Measurements from ENCODE around the gene KCNJ12.
"Not testable (repeated sequence)": the region's sequence is repeated elsewhere in the genome, so short reads cannot be mapped to it uniquely, and the experiment has no call there.

Gene KCNJ12

DNA sequence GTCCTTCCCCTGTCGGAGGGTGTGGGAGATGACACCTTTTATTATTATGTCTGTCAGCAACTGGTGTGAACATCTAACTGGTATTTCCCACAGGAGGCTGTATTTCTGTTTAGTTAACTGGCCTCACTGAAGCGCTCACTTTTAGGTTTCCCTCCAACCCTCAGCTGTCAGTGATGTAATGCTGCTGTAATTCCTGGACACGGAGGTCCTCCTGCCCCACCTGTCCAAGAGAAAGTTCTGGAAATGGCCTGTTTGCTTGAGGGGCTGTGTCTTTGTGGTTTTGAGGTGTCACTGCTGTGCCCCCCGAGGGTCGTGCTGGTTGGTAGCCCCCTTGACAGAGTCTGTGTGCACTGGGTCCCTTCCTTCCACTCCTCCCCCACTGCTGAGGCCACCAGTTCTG, 11.5 kb downstream of the KCNJ12 start:
- no peak for DNase-seq (ENCODE audit: low spot score)

DNA sequence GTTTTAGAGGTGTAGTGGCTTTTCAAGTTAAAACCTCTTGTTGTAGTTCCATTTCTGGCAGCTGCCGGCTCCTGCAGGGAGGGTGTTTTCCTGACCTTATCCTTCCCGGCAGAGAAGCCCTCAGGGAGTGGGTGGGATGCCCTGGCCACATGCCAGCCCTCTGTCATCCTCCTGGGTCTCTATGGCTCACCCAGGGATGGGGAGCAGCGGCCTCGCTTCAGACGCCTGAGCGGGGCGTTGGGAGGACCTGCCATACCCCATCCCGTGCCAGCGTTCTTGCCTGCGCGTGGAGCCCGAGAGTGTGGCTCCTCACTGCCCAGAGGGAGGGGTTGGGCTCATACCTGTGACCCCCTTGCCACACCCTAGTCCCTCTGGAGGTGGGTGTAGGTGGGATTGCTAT, 11.9 kb downstream of the KCNJ12 start:
- no peak for DNase-seq (ENCODE audit: low spot score)

DNA sequence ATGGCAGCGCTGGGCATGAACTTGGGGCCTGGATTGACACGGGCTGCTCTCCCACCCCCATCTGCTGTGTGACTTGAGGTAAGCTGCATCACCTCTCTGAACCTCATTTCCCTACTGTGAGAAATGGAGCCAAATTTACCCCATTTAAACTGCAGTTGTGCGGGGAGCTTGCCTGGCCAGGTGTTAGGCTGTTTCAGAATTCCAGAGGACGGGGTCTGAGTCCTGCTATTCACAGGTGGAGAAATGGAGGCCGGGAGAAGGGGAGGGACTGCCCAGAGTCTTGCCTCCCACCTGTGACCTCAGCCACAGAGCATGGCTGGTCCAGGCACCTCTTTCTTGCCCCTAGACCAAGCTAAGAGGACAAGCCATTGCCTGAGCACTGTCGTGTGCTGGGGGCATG, 12.8 kb downstream of the KCNJ12 start:
- DNase-seq (ENCODE audit: low spot score): no peak

DNA sequence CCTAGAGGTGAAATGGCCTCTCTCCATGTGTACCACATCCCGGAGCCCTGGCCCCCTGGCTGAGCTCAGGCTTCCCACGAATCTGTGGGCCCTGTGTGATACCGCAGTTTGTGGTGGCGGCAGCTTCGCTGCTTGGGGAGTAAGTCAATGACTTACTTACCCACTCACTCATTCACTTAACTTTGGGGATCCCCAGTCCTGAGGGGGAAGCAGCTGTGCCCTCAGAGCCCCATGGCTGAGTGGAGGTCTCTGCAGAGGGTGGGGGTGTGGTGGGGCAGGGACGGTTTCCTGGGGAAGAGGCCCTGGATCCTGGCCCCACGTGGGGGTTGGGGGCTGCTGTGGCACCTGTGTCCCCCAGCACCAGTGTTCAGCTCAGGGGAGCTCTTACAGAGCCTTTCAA, 13.2 kb downstream of the KCNJ12 start:
- DNase-seq (ENCODE audit: low spot score): no peak

DNA sequence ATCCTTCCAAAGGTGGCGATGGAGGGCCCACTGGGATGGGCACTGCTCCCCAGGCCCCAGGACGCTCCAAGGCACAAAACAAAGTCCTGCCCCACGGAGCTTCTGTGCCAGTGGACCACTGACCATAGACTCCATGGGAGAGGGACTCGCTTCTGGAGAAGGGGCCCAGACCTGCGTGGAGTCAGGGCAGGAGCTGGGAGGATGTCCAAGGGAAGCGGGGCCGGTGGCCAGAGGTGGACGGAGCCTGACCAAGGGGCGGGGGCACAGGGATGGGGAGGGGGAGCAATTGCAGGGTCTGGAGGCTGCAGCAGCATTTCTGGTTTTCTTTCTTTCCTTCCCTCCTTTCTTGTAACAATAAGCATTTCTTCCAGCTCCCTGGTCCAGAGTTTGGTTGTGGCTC, 14.1 kb downstream of the KCNJ12 start:
- DNase-seq (ENCODE audit: low spot score): no peak

DNA sequence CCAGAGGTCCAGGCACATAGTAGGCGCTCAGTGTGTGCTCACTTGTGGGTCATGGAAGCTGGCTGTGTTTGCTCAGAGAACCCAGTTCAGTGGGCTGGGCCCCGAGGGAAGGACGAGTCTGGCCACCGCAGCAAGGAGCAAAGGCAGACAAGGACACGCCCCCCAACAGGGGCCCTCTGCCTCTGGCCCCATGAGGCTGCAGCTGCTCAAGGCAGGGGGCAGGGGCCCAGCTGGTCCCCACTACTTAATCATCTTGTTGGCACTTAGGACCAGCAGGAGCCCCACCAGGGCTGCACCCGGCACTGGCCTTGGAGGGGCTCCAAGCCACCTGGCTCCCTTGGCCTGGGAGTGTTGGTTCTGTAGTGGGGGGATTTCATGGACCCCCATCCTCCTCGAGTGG, 16.1 kb downstream of the KCNJ12 start:
- DNase-seq (ENCODE audit: low spot score): no peak

DNA sequence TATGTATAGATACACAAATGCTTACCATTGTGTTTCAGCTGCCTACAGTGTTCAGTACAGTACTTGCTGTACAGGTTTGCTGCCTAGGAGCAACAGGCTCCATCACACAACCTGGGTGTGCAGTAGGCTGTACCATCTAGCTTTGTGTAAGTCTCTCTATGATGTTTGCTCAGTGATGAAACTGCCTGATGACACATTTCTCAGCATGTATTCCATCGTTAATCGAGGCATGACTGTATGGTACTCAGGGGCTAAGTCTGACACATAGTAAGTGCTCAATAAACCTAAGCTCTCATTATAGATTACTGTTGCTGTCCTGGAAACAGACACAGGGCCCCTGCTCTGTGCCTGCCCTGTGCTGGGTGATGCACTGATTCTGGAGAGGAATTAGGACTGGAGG, 18.1 kb downstream of the KCNJ12 start:
- DNase-seq (ENCODE audit: low spot score): no peak

DNA sequence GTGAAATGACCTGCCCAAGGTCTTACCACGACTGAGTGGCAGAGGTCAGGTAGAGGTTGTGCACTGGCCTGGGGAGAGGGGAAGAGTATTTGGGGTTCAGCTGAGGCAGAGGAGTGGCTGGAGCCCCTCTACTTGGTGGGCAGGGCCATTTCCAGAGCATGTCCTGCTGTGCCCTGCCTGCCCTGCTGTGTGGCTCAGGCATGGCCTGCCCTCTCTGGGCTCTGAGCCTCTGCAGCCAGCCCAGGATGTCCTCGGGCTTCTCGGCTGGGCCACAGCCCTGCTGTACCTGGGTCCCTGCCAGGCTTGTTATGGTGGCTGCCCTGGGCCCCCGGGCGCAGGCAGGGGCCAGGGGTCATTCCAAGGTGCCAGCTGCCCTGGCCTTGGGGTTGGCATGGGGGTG, 19.6 kb downstream of the KCNJ12 start:
- DNase-seq (ENCODE audit: low spot score): no peak

DNA sequence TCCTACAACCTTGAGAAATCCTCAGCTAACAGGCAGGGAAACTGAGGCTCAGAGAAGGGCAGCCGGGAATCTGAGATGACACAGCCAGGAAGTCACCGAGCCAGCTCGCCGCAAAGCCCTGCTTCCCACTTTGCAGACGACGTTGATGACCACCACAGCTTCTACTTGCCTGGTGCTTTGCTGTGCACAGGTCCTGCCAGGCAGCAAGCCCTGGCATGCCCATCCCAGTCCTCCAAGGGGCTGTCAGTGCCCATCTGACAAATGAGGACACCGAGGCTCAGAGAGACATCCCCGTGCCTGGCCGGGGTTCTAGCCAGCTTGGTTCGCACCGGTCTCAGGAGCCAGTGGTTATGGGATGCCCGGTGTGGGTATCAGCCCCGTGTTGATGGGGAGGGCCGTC, 20.1 kb downstream of the KCNJ12 start:
- DNase-seq (ENCODE audit: low spot score): no peak

DNA sequence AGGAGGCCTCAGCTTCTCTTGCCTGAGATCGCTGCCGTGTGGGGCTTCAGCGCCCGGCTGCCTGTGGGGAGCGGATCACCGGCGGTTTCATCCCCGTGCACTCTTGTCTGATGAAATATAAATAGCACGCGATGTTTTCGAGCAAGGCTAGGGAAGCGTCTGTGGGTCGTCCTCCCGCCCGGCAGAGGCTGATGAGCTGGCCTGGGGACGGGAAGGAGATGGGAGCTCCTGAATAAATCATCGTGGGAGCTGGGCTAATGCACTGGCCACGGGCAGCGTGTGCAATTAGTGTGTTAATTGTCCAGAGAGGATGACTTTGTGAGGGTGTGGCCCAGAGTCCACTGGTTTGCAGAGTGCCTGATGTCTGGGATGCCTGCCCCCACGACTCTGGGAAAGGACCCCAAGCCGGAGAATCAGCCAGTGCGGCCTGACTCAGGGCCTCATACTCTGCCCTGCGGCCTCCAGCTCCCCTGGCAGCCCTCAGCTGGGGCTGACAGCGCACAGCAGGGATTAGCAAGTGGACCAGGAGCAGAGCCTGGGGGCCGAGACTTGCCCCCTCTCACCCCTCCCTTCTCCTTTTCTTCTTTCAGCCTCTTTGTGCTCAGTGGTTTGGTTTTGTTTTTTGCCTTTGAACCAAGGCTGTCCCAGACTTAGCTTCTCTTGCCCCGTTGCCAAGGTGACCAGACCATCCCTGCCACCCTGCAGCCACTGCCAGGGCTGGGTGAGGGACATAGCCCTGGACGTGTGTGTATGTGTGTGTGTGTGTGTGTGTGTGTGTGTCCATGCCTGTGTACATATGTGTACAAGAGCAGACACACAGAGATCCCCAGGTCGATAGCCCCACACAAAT, 21.4 kb downstream of the KCNJ12 start:
- DNase-seq (ENCODE audit: low spot score): no peak

DNA sequence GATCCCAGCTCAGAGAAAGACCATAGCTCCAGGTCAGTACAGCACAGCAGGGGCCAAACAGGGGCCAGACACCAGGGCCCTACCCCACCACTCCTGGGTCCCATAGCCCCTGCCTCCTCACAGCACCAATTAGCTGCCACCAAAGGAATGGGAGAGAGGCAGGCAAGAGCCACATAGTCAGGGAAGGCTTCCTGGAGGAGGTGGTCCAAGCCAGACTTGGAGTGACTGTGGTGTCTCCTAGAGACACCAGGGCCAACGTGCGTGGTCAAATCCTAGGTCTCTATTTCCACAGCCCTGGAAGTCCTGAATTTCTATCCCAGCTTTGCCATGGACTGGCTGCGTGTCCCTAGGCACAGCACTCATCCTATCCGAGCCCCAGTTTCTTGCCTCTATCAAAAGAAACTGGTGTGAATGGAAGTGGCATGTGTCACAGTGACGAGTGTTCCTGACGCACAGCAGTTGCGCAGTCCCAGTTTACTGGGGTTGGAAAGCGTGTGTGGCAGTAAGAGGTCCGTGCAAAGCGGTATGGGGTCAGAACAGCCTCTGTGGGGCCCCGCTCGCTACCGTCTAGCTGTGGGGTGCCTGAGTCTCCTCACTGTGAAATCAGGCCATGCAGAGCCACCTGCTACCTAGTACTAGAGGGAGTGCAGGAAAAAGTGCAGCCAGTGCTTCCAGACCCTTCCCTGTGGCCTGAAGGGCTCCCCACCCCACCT, 23.5 kb downstream of the KCNJ12 start:
- no peak for DNase-seq (ENCODE audit: low spot score)

DNA sequence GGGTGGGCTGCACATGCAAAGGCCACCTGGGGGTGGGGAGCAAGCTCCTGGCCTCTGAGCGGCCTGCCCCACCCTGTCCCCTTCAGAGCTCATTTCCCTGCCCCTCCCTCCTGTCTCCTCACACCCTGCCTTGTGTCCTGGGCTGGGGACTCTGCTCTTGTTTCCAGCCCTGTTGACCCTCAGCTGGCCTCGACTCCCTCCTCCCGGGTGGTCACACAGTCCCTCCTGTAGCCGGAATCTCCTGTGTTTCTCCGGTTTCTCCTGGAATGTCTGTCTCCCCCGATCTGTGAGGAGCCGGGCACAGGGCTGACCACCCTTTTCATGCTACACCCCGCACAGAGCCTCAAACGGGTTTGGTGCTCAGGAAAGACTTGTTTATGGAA, 24.0 kb downstream of the KCNJ12 start:
- DNase-seq (ENCODE audit: low spot score): not testable (repeated sequence)

DNA sequence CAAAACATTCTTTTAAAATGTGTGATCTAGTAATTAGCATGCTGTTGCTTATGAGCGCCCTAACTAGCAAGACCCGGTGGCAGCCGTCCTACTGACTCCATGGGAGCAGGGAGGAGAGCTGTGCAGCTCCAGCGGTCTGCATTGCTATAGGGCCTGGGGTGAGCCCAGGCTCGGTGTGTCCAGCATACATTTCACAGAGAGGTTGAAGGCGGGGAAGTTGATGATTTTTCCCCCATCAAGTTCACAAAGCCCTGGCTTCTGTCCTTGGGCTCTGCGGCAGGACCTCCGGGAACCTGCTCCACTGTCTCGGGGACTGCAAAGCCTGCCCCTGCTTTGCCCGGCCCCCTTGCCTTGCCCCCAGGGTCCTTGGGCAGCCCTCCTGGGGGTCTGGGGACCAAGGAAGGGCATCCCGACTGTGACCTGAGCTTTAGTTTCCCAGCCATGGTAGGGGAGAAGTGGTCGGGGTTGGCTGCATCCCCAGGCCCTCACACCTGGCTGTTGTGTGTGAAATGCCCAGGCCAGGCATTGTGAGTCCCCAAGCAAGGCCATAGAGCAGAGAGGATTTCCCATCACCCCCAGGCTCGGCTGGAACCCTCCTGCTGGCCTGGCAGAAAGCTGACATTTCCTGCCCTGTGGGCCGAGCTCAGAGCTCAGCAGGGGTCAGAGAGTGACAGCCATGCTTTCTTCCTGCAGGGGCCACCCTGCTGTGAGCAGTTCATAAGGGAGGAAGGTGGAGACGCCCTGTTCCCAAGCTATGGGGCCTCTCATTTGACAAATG, 24.8 kb downstream of the KCNJ12 start:
- DNase-seq (ENCODE audit: low spot score): no peak

DNA sequence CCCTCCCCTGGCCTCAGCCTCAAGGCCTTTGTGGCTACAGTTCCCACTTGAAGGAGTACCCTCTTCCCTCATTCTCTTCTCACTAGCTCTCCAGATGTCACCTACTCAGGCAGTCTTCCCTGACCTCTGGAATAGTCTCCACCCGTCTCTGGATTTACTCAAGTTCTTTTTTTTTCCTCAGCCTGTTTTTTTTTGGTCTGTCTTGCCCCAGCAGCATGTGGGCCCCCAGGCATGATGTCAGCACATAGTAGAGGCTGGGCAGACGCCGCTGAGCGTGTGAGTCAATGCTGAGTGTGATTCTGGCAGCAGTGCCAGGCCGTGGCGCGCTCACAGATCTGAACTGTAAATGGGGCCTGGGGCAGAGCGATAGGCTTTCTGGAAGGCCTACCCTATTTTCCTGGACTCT, 26.0 kb downstream of the KCNJ12 start:
- DNase-seq (ENCODE audit: low spot score): not testable (repeated sequence)

DNA sequence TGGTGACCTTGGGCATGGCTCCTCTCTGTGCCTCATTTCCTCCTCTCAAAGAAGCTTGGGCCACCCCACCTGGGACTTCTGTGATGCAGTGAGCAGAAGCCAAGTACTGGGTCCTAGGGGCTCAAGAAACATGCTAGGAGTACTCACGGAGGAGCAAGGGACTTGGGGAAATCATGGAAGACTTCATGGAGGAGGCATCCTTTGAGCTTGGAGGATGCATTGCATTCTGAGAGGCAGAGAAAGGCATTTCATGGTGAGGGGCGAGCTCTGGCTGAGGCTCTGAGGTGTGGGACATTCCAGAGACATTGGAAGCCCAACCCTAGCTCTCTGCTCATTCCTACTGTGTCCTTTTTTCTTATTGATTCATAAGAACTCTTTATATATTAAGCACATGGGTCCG, 26.8 kb downstream of the KCNJ12 start:
- DNase-seq (ENCODE audit: low spot score): not testable (repeated sequence)

DNA sequence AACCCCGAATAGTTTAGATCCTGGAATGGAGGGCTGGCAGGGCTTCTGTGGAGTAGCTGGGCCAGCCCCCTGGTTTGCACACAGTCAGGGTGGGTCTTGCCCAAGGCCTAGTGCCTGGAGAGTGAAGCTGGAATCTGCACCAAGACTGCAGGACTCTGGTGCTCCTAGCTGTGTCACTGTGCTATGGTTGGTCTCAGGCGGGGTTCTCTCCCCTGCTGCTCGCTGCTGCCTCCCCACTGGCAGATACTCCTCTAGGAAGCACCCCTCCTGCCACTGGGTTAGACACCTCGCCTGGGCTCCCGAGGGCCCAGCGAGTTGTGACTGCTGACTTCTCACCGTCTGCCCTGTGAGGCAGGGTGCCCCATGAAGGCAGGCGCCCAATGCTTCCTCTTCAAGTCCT, 27.9 kb downstream of the KCNJ12 start:
- not testable (repeated sequence) for DNase-seq (ENCODE audit: low spot score)

DNA sequence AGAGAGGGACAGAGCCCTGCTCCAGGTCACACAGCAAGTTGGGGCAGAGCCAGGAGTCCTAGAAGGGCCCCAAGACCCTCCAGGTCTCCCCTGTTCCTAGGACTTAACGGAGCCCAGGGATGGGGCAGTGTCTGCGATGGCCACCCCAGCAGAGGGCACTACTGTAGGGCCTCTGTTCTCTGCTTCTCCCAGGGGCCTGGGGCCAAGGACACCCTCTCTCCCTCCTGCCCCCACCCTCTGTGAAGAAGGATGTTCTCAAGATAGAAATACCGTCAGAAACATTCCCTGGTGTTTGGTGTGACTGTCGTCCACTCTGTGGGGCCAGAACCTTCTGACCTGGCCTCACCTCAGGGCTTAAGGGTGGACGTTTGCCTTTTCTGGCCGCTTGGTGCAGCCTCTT, 28.4 kb downstream of the KCNJ12 start:
- DNase-seq (ENCODE audit: low spot score): not testable (repeated sequence)

DNA sequence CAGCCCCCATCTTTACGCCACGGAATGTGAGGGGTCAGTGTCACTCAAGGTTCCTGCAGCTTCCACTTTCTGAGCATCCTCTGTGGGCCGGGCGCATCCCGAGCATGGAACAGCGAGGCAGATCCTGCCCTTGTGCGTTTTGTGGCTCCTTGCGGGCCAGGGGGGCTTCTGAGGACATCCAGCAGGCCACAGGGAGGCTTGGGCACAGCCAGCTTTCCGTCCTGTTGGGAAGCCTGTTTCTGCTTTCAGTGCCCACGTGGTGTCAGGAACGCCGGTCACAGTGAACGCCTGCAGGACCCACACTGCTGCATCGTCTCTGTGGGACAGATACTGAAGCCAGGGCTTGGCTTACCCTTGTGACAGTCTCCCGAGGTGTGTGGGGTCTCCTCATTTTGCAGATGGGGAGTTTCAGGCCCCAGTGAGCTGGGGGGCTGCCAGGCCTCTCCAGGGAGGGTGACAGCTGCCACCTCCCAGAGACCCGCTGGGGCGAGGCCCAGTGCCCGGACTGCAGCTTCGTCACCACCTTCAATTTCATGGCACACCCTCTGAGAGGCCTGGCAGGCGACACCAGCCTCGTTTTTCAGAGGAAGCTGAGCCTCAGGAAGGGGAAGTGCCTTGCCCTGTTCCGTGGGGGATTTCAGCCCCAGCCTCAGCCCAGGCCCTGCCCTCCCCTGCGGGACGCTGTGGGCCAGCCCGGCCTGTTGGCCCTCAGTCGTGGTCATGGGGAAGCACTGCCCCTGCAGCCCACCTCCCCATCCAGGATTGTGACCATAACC, 29.0 kb downstream of the KCNJ12 start:
- not testable (repeated sequence) for DNase-seq (ENCODE audit: low spot score)

DNA sequence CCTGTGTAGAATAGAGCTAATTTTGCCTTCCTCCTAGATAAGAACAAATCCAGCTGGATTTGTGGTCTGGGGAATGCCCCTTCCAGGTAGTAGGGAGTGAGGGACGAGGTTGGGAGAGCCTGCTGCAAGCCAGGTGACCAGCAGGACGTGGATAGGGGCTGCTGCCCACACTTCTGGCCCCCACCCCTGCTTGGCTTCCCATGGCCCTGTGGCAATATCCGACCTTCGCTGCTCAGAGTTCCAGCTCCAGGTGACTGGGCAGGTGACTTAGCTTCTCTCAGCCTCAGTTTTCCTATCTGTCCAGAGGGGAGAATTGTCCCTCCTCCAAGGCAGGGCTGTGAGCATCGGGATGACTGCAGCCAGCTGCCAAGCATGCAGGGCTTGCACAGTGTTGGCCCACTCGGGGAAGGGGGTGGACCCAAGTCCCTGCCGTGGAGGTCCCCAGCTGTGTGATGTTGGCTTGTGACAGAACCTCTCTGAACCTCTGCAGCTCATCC, 29.8 kb downstream of the KCNJ12 start:
- DNase-seq (ENCODE audit: low spot score): not testable (repeated sequence)

DNA sequence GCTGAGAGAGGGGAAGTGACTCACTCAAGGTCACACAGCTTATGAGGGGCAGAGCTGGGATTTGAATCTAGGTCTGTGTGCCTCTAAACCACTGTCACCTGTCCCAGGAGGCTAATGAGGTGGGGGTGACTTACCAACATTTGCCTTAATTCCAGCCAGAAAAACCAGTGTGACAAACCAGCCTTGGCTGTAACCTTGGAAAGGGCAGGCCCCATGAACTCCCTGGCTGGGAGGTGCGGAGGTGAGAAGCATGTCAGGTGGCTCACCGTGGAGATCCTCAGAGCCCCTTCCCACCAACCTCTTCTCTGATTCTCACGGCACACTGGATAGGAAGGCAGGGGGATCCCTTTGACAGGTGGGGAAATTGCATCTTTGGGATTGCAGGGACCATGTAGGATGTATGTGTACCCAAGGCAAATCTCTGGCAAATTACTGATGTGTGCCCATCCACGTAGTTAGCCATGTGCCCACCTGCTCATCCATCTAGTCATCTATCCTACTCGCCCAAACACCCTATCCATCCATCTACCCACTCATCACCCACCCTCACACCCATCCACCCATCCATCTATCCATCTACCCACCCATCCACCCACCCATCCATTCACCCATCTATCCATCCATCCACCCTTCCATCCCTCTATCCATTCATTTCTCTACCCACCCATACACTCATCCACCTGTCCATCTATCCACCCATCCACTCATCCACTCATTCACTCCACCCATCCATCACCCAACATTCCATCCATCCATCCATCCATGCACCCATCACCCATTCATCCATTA, 30.7 kb downstream of the KCNJ12 start:
- DNase-seq (ENCODE audit: low spot score): not testable (repeated sequence)

DNA sequence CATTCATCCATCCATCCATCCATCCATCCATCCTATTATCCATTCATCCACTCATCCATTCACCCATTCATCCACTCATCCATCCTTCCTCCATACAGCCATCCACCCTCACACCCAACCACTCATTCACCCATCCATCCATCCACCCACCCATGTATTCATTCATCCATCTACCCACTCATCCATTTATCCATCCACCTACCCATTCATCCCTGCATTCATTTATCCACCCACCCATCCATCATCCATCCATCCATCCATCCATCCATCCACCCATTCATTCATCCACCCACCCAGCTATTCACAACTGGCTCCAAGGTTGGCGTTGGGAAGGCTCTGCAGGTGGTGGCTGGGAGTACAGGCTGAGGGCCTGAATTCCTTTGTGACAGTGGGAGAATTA, 31.6 kb downstream of the KCNJ12 start:
- DNase-seq (ENCODE audit: low spot score): not testable (repeated sequence)
